ENCODE measurements around the gene TMEM108.

The TMEM108 gene

DNA sequence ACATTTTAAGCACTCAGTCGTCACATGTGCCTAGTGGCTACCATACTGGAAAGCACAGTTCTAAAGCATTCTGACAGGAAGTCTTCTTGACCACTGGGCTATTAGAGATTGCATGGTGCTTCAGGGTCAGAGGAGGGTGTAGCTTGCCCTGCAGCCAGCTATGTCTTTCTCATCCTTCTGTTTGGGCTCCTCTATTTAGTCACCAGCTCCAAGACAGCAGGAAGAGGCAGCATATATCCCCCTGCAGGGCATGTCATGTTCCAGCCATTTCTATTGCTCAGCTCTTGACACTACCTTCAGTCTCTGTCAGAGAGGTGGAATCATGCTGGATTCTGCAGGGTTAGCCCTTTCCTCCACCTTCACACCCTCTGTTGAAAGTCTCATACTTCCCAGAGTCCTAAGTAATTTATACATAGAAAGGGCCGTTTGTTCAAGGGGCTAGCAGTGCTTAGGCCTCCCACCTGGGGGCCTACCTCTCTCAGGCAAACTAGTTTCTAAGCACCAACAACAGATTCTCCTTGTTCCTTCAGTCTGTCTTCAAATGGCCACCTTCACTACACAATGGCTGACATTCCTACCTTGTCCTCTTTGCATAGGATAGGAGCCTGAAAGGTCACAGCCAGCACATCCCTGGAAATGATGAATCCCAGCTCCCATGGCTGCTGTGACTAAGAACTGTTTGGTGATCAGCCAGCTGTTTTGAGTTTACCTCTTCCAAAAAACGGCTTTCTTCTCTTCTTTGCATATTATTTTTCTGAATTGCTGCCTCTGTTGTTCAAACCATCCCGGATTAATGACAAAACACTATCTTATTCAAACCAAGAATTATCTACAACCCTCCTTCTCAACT, 246.0 kb downstream of the TMEM108 start:
- DNase-seq, result no peak

DNA sequence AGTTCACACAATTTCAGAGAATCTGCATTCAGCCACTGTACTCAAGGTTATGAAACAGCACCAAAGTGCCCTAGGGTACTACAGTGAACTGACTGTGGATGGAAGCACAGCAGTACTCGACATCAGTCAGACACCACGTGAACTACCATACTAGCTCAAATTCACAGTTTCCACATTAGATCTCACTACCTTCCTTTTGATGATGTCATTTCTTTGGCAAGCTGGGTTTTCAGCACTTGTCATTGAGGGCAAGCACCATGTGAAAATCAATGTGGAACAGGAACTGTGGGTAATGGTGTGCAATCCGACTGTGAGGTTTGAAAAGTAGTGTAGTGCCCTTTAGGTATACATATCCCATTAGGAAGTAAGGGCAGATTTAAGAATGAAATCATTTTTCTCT, 251.1 kb downstream of the TMEM108 start:
- DNase-seq, result no peak

DNA sequence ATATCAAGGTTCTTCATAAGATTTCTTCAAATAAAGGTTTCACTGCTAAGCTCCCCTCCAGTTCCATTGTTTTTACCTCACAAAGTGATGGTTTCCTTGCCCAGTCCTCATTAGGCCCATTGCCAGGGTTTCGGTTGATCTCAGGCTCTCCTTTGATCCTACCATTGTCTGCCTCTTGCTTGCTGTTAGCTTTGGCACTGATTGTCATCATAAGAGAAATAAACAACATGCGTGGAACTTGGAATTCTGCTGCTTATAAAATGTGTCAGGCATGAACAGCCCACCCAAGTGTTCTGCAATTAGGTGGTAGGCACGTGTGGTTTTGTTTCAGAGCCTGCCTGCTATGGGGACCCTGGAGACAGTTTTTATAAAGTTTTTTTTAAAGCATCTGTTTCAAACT, 254.1 kb downstream of the TMEM108 start:
- DNase-seq, result no peak

DNA sequence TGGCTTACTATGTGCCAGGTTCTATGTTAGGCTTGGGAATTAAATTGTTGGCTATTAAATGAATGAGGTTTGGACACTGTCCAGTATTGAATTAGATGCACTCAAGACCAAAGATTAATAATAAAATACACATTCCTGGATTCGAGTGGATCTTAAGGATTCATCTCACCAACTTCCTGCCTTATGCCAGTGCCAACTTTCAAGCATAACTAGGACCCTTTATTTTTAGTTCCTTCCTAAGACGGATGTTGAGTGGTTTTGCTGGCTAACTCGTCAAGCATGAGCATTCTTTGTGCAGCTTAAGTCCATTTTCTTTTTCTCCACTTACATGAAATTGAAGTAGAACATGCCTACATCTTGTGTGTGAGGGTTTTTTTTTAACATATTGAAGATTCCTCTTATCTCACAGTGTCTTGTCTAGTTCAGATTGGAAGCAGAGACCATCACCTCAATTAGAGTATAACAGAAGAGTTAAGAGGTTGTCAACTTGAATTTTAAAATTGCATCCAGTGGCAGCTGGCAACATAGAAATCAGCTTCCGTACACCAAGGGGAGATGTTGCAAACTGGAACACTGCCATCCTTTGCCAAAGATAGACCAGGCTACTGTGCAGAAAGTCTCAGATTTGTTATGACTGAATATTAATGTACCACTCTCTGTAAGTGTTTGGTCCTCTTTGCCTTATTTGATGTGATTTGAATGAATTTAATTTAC, 255.4 kb downstream of the TMEM108 start:
- no peak for DNase-seq

DNA sequence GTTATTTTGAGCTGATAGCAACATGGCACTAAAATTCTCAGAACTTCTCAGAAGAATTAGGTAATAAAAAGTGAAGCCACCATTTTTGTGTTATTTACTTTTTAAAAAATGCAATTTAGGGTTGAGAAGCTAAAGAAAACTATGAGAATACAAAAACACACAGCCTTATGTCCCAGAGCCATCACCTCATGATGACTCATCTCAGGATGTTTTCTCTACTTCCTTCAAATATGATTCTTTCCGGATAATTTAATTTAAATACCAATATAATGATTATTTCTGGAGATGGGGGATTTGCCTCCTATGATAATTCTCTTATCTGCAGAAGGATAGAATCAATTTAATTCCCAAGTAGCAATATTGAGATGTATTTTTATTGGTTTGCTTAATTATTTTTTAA, 256.1 kb downstream of the TMEM108 start:
- no peak for DNase-seq

DNA sequence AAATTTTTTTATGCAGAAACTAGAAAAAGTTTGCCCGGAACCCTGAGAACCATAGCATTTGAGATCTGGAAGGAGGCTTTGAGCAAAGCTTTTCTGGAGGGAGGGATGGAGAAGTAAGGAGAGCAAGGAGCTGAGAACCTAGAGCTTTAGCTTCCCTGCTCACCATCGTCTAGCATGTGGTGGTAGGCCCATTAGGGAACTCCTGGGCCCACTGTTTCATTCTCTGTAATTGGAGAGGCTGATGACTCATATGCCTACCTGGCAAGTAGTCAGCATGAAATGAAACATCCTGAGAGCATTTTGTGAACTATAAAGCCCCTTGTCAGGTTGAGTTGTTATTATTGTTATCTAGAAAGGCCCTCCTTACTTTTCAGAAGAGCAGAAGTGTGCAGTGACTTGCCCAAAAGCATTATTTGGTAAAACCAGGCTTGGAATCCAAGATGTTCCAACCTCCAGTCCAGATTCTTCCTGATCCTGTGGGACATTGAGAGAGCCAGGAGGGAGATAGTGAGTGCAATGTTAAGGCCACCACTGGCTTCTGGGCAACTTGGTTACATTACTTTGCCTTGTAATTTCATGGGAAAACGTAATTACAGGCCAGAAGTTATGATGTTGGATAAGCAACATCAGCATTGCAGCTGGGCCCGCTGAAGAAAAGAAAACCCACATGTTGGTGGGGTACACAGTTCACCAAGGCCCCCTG, 257.2 kb downstream of the TMEM108 start:
- DNase-seq, result no peak

DNA sequence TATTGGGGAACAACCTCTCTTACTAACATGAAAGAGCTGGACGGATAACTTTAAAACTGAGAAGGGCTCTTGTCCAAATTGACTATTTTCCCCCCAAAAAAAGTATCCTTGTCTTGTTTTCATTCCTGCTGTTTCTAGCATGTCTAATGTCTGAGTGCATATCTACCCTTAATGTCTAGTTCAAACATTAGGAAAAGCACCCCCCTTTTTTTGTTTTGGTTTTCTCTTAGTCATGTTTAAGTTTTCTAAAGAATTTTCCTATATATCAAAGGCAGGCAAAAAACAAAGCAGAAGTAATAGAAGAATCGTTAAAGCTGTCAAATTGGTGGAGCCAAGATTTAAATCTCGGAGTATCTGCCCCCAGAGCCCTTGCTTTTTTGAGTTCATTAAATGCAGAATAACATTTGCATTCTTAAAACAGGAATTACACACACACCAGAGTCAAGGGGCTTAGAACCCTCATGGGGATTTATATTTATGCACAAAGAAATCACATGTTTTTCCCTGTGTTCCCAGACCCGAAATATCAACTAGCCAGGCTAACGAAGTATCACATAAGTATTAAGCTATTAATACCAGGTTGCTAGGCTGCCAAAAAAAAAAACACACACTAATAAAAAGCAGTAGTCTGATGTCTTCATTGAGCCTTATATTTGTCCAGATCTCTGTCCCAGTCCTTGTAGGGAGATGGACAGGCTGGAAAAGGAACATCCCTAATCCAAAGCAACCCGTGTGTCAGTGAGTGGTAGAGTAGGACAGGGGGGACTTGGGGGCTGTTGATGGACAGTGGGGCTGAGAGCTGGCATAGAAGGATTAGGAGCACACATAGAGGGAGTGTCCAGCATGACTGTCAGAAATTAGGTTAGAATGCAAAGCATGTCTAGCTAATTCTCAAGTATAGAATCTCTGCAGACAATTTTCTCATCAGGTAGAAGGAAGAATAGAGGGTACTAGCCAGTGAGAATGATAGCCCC, 258.0 kb downstream of the TMEM108 start:
- no peak for DNase-seq

DNA sequence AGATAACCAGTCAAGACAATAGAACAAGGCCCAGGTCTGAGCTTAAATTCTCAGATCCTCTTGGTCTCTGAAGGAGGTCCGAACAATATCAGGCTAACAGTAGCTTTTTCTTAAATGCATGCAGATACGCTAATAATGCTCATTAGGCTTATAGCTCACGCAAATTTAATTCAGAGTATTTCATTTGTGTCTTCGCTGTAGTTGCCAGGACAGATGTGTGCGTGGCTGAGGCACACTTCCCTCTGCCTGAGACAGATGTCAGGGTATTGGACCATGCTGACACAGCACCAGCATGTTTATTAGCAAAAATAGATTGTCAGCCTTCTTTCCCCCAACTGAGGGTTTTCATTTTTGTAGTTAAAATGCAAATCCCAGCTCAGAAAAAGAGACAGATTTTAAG, 258.8 kb downstream of the TMEM108 start:
- DNase-seq, result no peak

DNA sequence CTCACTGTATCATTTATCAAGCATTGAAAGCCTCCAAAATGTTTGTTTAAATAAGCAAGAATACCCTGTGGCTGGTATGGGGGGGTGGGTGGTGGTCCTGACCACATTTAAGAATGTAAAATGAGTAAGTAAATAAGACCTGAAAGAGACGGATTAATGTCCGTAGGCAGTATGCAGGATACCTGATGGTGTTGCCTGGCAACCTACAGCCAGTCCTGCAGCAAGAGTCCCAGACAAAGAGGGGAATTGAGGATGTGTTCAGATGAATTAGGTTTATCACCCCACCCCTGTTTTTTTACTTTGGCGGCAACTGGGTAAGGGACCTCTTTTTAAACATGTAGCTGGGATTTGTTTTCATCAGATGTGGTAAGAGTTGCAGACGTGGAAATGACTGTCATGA, 261.9 kb downstream of the TMEM108 start:
- DNase-seq, result no peak

DNA sequence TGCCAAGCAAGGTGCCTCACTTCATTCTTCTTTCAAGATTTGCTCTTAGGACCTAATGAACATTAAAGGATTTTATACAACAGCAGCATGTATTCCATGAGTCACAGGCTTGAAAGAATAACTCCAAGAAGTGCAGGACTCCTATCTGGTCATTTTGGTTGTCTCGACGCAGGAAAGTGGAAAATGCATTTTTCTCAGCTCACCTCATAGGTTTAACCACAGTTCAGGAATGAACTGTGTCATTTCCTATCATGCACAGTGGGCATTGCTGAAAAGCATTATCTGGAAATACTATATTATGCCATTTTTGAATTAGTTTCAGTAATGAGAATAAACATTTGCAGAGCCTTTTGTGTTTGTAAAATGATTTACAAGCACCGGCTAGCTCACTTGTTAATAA, 263.0 kb downstream of the TMEM108 start:
- DNase-seq, result no peak

DNA sequence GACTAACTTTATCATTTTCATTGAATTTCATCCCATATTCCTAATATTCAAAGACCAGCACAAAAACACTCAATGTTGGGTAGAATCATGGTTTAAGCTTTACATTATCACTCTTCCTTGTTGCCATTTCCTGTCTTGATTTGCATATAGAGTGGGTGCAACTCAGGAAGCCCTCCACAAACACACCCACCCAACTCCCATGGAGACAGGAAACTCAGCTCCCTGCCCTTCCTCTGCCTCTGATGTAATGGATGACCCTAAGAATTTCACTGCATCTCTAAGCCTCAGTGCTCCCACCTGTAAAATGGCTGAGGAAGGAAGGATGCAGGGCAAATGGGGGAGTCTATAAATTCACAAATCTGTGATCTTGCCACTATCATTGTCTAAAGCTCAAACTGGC, 263.5 kb downstream of the TMEM108 start:
- DNase-seq, result no peak

DNA sequence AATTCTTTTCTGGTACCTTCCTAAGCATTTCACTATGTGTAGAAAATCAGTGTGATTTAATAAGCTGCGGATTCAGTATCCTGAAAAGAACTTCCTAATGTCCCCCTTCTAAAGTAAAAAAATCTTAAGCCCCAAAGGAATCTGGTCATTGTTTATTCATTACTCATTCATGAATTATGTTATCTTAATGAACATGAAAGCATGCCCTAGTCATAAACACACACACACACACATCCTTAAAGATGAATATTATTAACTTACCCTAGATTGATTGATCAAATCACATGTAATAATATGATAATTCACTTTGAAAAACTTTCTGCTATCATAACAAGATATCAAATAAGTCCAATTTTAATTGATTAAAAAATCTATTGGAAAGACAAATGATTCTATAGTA, 265.2 kb downstream of the TMEM108 start:
- no peak for DNase-seq

DNA sequence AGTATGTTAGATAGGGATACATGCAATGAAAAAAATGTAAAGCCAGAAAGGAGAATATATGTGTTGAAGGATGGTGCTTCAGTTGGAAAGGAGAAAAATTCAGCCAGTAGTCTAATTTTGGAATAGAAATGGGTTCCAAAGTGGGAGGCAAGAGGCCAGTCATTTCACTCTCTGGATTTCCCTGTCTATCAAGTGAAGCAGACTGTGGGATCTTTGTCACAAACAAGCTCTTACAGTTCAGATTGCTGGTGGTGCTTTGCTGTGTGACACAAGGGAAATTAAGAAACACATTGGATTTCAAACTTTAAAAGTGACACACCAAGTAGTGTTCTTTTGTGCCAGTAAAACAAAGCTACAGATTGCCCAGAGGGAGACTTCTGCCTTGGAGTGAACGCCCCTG, 279.7 kb downstream of the TMEM108 start:
- no peak for DNase-seq

DNA sequence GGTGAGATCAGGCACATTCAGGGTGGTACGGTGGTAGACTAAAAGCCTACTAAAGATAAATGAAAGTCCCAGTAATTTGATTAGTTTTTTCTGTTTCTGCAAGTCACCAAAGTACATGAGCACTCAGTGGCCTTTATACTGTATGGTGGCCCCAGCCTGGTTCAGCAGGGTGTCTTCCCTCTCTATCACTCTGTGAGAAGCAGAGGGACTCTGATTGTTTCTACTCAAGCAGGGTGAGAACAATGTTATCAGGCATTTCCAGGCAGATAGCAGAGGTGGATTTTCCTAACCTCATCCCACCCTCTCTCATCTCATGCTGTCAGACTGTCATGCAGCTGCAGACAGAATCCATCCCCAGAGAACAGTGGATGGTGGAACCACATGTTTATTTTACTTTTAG, 290.2 kb downstream of the TMEM108 start:
- DNase-seq, result no peak

DNA sequence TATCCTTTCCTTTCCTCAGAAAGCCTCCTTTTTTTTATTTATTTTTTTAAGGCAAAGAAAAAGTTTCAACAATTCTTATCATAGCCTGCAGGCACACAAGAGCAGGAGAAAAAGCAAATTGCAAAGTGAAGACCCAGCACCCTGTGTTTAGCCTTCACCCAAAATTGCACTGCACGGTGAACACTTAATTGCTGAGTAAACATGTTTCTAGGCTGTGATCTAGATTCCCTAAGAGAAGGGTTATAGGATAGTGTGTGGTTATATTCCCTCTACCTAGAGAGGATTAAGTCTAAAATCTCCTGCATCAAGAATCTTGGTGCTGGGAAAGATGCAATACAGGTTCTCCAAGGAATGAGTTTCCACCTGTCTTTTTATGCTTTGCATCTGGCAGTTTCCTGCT, 291.4 kb downstream of the TMEM108 start:
- no peak for DNase-seq

DNA sequence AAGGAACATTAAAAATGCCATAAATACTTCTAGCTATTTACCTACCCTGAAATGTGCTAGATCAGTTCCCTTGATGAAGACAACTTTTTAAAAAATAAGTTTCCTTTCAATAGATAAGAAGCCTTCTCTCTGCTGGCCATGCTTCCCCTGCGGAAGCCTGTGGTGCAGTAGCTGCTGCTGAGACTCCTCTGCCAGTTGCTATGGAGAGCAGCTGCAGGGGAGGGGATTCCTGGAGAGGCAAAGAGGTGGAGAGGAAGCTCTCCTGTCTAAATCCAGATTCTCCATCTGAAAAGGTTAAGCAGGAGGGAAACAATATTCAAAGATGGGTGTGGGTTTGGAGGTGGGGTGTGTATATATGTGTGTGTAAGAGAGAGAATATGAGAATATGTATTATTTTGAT, 291.9 kb downstream of the TMEM108 start:
- DNase-seq, result no peak

DNA sequence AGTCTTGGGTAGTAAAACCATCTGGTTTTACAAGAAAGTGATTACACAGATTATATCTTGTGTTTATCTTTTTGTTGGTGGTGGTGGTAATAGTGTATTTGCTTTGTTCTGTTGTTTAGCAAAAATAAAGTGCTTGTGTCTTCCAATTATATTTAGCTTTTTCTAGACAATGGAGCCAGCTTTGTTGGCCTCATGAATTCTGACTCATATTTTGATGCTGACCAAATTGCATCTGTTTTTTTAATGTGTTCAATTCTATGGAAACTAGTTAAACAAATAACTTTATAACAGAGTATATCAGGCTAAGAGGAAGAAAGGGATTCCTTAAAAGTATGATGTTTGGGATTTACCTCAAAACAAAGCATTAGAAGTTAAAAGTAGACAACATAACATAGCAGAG, 292.3 kb downstream of the TMEM108 start:
- no peak for DNase-seq

DNA sequence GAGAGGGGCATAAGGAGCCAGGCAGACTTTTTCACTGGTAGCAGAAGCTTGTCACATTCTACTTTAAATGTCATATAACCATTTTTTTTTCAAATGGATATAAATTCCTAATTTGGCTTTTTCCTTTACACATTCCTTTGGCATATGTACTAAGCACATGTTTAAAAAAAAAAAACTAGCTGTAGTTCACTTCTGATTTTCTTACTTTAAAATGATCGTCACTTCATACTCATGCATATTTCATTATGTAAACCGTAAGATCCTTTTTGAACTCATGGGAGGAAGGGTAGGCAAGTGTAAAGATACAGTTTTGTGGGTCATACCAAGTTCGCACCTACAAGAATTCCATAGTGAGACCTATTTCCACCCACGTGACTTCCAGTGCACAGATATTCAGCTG, 316.5 kb downstream of the TMEM108 start:
- no peak for DNase-seq

DNA sequence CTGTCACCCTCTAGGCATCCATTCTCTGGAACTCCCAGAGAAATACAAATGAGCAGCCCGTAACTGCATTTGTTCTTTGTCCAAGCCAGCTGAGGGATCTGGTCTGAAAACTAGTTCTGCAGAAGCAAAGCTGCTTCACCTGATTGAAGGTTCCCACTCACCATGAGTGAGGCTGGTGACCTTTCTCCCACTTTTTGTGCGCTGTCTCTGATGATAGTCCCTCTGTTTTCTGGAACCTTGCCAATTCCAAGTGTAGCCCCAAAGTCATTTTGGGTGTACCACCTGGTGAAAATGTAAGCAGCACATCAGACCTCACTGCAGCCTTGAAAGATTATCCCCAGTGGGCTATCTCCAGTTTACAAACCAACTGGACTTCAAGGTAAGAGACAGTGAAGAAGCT, 322.3 kb downstream of the TMEM108 start:
- DNase-seq, result no peak

DNA sequence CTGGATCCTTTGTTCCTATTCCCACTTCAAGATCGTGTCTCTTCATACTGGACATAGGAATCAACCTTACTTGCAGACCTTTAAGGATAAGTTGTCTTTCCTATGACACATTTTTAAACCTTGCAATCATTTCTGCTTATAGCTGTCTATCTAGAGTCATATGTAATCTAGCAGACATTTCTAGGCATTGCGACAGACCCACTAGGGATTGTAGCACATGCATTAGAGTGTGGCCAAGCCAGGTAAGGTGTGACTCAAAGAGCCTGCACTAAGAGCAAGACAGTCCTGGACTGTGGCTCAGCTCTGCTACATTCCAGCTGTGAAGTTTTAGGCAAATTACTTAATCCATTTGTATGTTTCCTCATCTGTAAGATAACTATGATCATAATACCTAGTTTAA, 322.8 kb downstream of the TMEM108 start:
- no peak for DNase-seq

DNA sequence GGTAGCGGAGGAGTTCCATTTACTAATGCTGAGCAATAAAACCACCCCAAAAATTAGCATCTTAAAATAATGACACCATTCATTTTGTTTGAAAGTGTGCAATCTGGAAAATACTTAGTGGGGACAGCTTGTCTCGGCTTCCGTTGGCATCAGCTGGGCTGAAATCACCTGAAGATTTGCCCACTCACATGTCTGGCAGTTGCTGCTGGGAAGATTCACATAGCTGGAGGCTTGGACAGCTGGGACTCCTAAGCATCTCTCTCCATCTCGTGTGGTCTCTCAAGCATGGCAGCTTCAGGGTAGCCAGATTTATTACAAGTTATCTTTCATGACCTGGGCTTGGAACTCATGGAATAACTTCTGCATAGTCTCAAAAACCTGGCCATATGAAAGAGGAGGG, 323.2 kb downstream of the TMEM108 start:
- no peak for DNase-seq

DNA sequence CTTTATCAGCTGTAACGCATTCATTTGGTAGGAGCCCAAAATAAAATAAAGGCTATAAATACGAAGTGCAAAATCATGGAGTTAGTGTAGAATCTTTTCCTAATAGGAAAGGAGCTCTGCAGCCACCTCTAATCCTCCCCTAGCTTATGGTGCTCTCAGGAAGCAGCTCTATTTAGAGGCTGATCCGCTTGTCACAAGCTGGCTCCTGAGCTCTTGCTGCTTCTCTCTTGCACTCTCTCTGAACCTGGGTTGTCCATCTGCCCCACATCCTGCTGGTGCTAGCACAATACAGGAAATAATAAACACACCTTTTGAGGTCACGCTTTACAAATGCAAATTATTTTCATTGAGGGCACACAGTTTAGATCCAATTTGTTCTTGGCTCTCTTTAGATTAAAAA, 324.3 kb downstream of the TMEM108 start:
- no peak for DNase-seq

DNA sequence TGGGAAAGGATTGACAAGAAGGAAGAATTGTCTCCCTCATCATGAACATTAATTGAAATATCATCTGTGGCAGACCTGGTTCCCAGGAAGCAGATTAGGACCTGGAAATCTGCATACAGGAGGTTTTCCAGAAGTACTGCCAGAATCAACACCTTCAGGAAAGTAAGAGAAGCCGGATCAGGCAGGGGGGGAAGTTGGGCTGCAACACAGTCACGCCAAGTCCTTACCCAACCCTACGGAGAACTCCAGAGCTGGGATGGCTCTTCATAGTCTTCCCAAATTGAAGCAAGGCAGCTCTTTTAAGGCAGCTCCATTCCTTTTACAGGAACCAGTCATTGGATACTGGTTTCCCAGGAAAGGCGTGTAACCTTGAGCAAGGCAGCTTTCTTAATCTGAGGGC, 326.5 kb downstream of the TMEM108 start:
- no peak for DNase-seq
